ENCODE results near the gene TSPAN4. TPM values are rescaled to one million over a fixed set of nuclear protein-coding genes. Genes with fewer than 3 reads are reported as not detected.

The TSPAN4 gene
- total RNA-seq, 2 donors from 2014 or later: 48.8 to 94.9 TPM

GRCh38 chr11:798093-798713, 44.4 kb upstream of the TSPAN4 start, which contains the start of gene SLC25A22:
Gene SLC25A22, minus strand, starts transcription at chr11:798281. Its CDS starts 3,275 bp downstream, at chr11:795006.
- peak; percentile 64 for DNase-seq (ENCODE audit: low spot score)
- peak within 1 kb of the TSS; percentile 81 to 86 for H3K27ac ChIP-seq
- TF ChIP-seq POLR2A (IDR thresholded peaks at IDR 0.05) (no peak), CTCF (IDR thresholded peaks at IDR 0.05) (peak; percentile 65 to 95 (median 88))
- intact Hi-C loops (cut with DNase I): no loop called here
- no peaks in the 10 kb centered on the region for H3K36me3 ChIP-seq
- H3K27me3 ChIP-seq (replicated peaks; ENCODE audit: insufficient read depth): no peaks in the 10 kb centered on the region
- H3K4me1 ChIP-seq (replicated peaks): peaks cover 16% of the 10 kb centered on the region
- peak within 1 kb of the TSS; percentile 47 to 73 for H3K4me3 ChIP-seq
- no peaks in the 10 kb centered on the region for H3K9me3 ChIP-seq
- 8% methylated on average over 42 of the region's 69 CpGs for WGBS

GRCh38 chr11:799641-800316, 42.9 kb upstream of the TSPAN4 start:
- Histone ChIP-seq H3K4me1 (replicated peaks) (peaks cover 29% of the 10 kb centered on the region), H3K27me3 (replicated peaks; ENCODE audit: insufficient read depth) (no peaks in the 10 kb centered on the region), H3K36me3 (no peaks in the 10 kb centered on the region), H3K9me3 (no peaks in the 10 kb centered on the region), H3K4me3 (no peak overlapping the region), H3K27ac (no peak overlapping the region)
- no peak for TF ChIP-seq POLR2A (IDR thresholded peaks at IDR 0.05)
- TF ChIP-seq POLR2AphosphoS5 (IDR thresholded peaks at IDR 0.05): no peak
- no peak for TF ChIP-seq CTCF (IDR thresholded peaks at IDR 0.05)
- DNase-seq (ENCODE audit: low spot score): no peak
- WGBS: 87% methylated on average over 32 of the region's 32 CpGs
- intact Hi-C loops (cut with DNase I): no loop called here

GRCh38 chr11:800473-800872, 42.2 kb upstream of the TSPAN4 start:
- no peak for TF ChIP-seq POLR2AphosphoS5 (IDR thresholded peaks at IDR 0.05)
- TF ChIP-seq POLR2A (IDR thresholded peaks at IDR 0.05): no peak
- TF ChIP-seq CTCF (IDR thresholded peaks at IDR 0.05): no peak
- H3K4me3 ChIP-seq: no peak overlapping the region
- DNase-seq (ENCODE audit: low spot score): no peak
- intact Hi-C loops (cut with DNase I): no loop called here
- H3K36me3 ChIP-seq: no peaks in the 10 kb centered on the region
- peaks cover 26% of the 10 kb centered on the region for H3K4me1 ChIP-seq (replicated peaks)
- H3K27ac ChIP-seq: no peak overlapping the region
- 91% methylated on average over 30 of the region's 30 CpGs for WGBS
- H3K9me3 ChIP-seq: no peaks in the 10 kb centered on the region
- H3K27me3 ChIP-seq (replicated peaks; ENCODE audit: insufficient read depth): no peaks in the 10 kb centered on the region

GRCh38 chr11:801097-801780, 41.4 kb upstream of the TSPAN4 start:
- WGBS: 83% methylated on average over 20 of the region's 20 CpGs
- intact Hi-C loops (cut with DNase I): no loop called here
- TF ChIP-seq POLR2AphosphoS5 (IDR thresholded peaks at IDR 0.05) (no peak), CTCF (IDR thresholded peaks at IDR 0.05) (no peak), POLR2A (IDR thresholded peaks at IDR 0.05) (no peak)
- Histone ChIP-seq H3K27ac (no peak overlapping the region), H3K9me3 (no peaks in the 10 kb centered on the region), H3K27me3 (replicated peaks; ENCODE audit: insufficient read depth) (no peaks in the 10 kb centered on the region), H3K4me1 (replicated peaks) (peaks cover 21% of the 10 kb centered on the region), H3K4me3 (no peak overlapping the region), H3K36me3 (no peaks in the 10 kb centered on the region)
- no peak for DNase-seq (ENCODE audit: low spot score)
